HT1080 (cell line): Measurements from ENCODE around the gene GP1BA. TPM values are rescaled to one million over a fixed set of nuclear protein-coding genes. Genes with fewer than 3 reads are reported as not detected.

ENCODE experiments used
- DNase-seq: peaks from one replicate; pipeline ENCODE4 v3.0.0-alpha.2; 2015; ENCODE audit warnings: low read depth
- small RNA-seq: library from RNA; depleted of rRNA; stranded (forward); fragments of <200 nt; gene quantifications from one replicate; pipeline ENCODE3, GENCODE V24; 2014
- total RNA-seq: library from RNA; depleted of rRNA; stranded (reverse); fragments of >200 nt; shearing (Covaris generic); gene quantifications from 2 replicates; pipeline ENCODE4 v1.2.3, GENCODE V29; 2014; rRNA removed

The GP1BA gene
- total RNA-seq, 1 experiment from 2014 or later, result not detected

GRCh38 chr17:4971826-4972225 is 39.7 kb downstream of the GP1BA start:
- DNase-seq, result no peak

GRCh38 chr17:4972322-4972721 is 40.2 kb downstream of the GP1BA start:
- DNase-seq, result no peak

- no peak for DNase-seq
These were observed 40.7 kb downstream of the GP1BA start for GRCh38 chr17:4972752-4973151.

DNA sequence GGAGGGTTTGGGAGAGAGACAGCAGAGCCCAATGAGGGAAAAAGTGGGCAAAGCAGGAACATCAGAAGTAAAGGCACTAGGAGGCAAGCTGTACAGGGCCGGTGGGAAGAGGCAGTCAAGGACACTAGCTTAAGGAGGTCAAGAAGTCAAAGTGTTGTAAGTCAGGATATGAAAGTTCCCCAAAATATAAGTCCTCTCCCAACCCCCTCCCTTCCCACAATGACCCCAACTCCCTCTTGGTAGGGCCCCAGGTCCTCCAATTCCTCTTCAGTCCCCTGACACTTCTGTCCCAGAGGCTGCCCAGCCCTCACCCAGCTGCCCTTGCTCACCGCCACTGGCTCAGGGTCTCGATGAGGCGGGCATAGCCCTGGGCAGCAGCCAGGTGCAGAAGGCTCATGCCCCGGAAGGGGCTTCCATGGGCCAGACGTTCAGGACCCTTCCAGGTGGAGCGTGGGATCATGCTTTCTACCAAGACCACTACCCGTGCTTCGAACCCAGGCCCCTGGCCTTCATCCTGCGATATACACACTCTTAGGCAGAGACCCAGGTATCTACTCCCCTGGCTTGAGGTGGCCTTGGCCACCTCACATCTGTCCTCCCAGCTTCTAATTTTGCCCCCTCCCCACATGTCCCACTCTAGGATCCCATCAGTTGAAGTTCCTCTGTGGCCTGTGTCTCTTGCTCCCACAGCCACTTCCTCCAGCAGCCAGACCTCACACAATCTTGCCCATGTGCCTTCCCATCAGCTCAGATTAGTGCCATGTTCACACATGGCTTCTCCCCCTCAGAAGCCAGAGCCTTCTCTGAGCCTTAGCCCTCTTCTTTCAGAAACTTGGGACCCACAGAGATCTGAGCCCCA is 41.4 kb downstream of the GP1BA start:
- no peak for DNase-seq

DNA sequence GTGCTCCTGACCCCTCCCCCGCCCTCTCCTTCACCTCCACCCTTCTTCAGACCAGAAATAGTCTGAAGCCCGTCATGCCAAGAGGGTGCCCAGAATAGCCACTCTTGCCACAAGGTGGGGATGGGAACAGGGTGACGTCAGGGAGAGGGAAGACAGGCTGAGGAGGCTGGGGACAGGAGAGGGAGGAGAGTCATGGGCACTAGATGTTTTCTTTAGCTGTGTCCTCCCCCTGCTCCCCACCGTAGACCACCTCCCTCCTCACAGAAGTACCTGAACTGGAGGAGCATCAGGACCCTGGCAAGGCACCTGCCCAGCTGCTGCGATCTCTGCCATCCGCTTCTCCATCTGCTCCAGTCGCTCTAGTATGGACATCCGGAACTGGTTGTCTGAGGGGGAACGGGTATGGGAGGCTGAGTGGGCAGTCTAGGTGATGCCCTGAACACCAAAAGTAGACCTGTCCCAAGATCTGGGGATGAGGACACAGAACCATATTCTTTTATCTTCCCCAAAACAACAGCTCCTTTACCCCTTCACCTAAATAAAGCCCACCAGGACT is 42.1 kb downstream of the GP1BA start:
- no peak for DNase-seq

DNA sequence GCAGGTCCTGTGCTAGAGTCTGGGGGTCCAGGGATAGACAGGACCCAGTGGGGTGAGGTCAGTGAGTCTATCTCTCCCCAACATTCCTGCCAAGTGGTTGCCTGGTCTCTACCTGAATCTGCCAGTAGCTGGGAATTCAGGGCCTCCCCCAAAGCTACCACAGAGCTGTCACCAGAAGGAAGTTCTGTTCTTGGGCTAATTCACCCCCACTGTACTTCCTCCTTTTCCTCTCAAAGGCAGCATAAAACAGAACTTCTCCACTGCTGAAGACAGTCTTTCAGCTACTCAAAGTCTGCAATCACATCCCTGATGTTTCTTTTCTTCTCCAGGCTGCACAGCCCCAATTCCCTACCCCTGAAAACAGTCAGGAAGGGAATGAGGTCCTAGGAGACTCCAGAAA is 46.6 kb downstream of the GP1BA start:
- DNase-seq, result no peak

- DNase-seq, result peak; percentile 44
These were observed 48.7 kb downstream of the GP1BA start for GRCh38 chr17:4980644-4981216.

GRCh38 chr17:4982305-4982704 is 50.2 kb downstream of the GP1BA start:
- DNase-seq, result no peak

Small RNA genes within 50 kb of the gene (small RNA-seq; reads per million reads assigned to genes)
- not detected for gene MIR6864
- not detected for gene MIR6865

Other genes with a start within 250 kb of the GP1BA start
- 28.0 and 34.2 TPM in 2 replicates for gene PELP1, start 228.1 kb upstream of the GP1BA start, total RNA-seq
- 22.1 and 27.4 TPM in 2 replicates for gene ARRB2, start 221.6 kb upstream of the GP1BA start, total RNA-seq
- gene MED11, start 200.8 kb upstream of the GP1BA start, total RNA-seq, result 28.9 and 35.8 TPM in 2 replicates
- not detected in 2 replicates for gene ZMYND15, start 192.4 kb upstream of the GP1BA start, total RNA-seq
- gene CXCL16, start 192.3 kb upstream of the GP1BA start, total RNA-seq, result 0.40 and 1.0 TPM in 2 replicates
- not detected in 2 replicates for gene TM4SF5, start 160.4 kb upstream of the GP1BA start, total RNA-seq
- gene VMO1, start 145.9 kb upstream of the GP1BA start, total RNA-seq, result not detected in 2 replicates
- gene GLTPD2, start 143.3 kb upstream of the GP1BA start, total RNA-seq, result not detected in 2 replicates
- 235 and 261 TPM in 2 replicates for gene PSMB6, start 136.1 kb upstream of the GP1BA start, total RNA-seq
- gene PLD2, start 125.1 kb upstream of the GP1BA start, total RNA-seq, result 12.8 and 13.1 TPM in 2 replicates
- 27.1 and 28.7 TPM in 2 replicates for gene MINK1, start 98.9 kb upstream of the GP1BA start, total RNA-seq
- gene C17orf107, start 32.7 kb upstream of the GP1BA start, total RNA-seq, result 0.07 and 0.48 TPM in 2 replicates
- gene CHRNE, start 29.2 kb upstream of the GP1BA start, total RNA-seq, result not detected in 2 replicates
- 103 and 112 TPM in 2 replicates for gene SLC25A11, start 7.8 kb downstream of the GP1BA start, total RNA-seq
- gene RNF167, start 8.0 kb downstream of the GP1BA start, total RNA-seq, result 70.0 and 95.7 TPM in 2 replicates
- gene PFN1, start 16.3 kb downstream of the GP1BA start, total RNA-seq, result 1,934 and 2,529 TPM in 2 replicates
- 2.5 and 3.0 TPM in 2 replicates for gene ENO3, start 18.8 kb downstream of the GP1BA start, total RNA-seq
- gene SPAG7, start 35.5 kb downstream of the GP1BA start, total RNA-seq, result 75.6 and 81.8 TPM in 2 replicates
- gene CAMTA2, start 55.4 kb downstream of the GP1BA start, total RNA-seq, result 7.6 and 14.3 TPM in 2 replicates
- 0.08 TPM in 1 of 2 replicates, not detected in the other for gene INCA1, start 65.2 kb downstream of the GP1BA start, total RNA-seq
- gene KIF1C, start 65.7 kb downstream of the GP1BA start, total RNA-seq, result 64.3 and 67.6 TPM in 2 replicates
- gene SLC52A1, start 103.1 kb downstream of the GP1BA start, total RNA-seq, result not detected in 2 replicates
- not detected in 2 replicates for gene ZFP3, start 146.2 kb downstream of the GP1BA start, total RNA-seq
- gene ZNF232, start 179.6 kb downstream of the GP1BA start, total RNA-seq, result 9.1 and 9.5 TPM in 2 replicates
- under 0.01 TPM in 1 of 2 replicates, not detected in the other for gene USP6, start 183.8 kb downstream of the GP1BA start, total RNA-seq